RCC 7860 (cell line): Measurements from ENCODE around the gene GTF2F1.
"Not testable (repeated sequence)": the region's sequence is repeated elsewhere in the genome, so short reads cannot be mapped to it uniquely, and the experiment has no call there.

Source experiments
- DNase-seq: peaks from one replicate; pipeline ENCODE4 v3.0.0-alpha.2; 2015; ENCODE audit warnings: low spot score
- FAIRE-seq: peaks from 2 replicates; lab custom pipeline; 2012; peaks lifted over from hg19 to GRCh38; lab: Jason Lieb, UNC

GTF2F1 gene

DNA sequence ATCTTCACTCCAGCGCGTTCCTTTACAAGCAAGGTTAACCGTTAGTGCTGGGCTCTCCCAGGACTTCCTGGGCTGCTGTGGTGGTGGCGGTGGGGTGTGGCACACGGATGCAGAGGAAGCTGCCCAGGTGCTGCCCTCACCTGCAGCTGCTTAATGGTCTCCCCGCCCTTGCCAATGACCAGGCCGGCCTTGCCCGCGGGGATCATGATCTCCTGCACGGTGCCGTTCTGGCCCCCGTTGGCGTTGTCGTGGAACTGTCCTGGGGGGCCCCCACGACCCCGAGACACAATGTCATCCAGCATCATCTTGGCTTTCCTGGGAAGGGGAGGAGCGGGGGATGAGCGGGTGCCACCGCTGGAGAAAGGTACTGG is 25.6 kb upstream of the GTF2F1 start:
- FAIRE-seq (no peak), DNase-seq (no peak)

DNA sequence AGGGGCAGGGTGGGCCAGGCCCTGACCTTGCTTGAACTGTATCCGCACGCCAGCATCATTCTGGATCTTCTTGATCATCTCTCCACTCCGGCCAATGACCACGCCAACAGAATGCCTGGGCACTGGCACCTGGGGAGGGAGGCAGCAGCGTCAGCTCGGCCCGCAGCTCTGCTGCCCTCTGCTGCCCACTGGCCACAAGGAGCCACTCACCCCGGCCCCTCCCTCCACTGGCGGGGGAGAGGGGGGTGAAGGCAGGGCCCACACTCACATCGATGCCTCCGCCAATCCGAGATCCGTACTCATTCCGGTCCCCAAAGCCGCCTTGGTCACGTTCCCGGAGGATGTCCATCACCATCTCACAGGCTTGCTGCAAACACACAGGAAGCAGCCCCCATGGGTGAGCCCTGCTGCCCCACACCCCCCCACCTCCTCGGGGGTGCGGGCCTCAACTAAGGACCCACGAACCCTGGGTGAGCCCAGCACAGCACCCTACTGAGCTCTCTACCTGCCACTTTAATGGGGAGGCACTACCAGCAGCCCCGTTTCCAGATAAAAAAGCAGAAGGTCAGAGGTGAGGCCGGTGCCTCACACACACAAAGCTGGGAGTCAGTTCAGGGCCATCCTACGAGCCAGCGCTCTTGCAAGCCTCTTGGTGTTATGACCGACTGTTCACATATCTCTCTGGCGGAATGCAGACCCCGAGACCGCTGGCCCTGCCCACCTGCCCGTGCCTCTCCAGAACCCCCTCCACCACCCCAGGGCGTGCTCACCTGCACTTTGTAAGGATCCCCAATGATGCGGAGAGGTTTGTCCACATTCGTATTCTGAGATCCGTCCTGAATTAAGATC is 25.0 kb upstream of the GTF2F1 start:
- FAIRE-seq = no peak
- DNase-seq = no peak

DNA sequence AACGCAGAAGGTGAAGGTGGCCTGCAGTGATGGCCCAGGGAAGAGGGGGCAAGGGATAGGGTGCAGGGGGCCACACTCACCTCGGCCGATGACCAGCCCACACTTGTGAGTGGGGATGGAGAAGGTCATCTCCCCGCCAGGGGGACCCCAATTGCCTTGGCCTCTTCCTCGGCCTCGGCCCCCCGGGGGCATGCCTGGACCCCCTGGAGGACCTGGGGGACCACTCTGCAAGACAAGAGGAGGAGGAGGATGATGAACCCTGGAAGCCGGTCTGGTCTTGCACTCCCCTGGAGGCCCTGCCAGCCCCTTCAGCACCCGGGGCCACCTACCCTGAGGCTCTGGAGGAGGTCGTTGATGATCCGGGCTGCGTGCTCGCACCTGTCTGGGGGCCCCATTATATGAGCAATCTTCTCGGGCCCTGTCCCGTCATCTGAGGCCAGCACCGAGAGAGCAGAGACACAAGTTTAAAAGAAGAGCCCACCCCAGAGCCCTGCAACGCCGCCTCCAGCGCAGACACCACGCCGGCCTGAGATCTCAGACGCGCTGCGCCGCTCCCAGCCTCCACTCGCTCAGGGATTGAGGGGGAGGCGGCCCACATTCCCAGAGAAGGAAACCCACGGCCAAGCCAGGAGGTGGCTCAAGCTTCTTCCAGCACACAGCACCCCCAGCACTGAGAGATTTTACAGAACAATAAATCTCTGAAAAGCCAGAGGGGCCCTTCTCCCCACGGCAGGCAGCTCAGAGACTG is 23.9 kb upstream of the GTF2F1 start:
- FAIRE-seq (no peak), DNase-seq (no peak)

DNA sequence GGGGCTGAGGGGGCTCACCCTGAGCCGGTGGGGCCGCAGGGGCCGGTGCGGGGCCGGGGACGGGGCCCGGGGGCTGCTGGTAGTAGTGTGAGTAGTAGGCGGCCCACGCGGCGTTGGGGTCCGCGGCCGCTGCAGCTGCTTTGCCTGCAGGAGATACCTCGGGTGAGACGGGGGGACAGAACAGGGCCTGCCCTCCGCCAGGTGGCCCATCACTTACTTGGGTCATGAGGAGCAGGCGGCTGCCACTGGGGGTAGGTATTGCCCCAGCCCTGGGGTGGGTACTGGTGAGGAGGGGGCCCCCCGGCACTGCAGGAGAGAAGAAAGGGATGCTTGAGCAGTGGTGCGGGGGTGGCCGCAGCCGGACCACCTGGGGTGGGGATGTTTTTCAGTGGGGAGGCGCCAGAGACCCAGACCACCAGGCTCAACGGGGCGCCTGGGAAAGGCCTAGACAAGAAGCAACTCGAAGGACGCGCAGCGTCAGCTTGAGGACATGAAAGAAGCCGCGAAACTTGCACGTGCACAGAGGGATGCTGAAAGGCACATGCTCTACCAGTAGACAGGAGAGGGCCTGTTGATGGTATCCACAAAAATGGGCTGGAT is 22.7 kb upstream of the GTF2F1 start:
- no peak for DNase-seq
- FAIRE-seq = no peak

DNA sequence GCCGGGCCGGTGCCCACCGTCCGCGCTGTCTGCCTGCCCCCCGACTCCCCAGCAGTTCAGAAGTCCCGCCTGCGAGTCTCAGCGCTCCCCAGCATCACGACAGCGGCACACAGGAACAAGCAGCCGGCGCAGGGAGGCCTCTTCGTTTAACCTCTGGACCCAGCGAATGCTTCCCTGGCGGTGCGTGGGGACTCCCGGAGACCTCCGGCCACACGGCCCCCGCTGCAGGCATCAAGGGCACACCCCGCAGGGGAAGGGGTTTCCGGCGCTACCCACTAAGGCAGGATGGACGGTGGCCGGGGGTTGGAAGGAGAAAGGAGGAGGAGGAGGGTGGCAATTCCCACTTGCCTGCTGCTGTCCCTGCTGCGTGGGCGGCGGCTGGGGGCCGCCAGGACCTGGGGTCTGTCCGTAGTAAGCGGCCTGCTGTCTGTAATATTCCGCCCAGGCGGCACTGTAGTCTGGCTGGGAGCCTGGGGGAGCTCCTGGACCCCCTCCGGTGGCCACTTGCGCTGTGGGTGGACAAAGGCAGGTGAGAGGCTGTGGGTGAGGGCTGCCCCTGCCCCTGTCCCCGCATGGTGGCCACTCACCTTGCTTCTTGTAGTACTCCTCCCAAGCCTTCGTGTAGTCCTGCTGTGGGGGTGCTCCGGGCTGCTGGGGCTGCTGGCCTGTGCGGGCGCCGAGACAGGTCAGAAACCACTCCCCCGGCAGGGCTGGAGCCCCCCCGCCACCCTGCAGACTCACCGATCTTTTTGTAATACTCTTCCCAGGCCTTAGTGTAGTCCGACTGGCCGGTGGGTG is 22.0 kb upstream of the GTF2F1 start:
- no peak for FAIRE-seq
- DNase-seq = no peak

DNA sequence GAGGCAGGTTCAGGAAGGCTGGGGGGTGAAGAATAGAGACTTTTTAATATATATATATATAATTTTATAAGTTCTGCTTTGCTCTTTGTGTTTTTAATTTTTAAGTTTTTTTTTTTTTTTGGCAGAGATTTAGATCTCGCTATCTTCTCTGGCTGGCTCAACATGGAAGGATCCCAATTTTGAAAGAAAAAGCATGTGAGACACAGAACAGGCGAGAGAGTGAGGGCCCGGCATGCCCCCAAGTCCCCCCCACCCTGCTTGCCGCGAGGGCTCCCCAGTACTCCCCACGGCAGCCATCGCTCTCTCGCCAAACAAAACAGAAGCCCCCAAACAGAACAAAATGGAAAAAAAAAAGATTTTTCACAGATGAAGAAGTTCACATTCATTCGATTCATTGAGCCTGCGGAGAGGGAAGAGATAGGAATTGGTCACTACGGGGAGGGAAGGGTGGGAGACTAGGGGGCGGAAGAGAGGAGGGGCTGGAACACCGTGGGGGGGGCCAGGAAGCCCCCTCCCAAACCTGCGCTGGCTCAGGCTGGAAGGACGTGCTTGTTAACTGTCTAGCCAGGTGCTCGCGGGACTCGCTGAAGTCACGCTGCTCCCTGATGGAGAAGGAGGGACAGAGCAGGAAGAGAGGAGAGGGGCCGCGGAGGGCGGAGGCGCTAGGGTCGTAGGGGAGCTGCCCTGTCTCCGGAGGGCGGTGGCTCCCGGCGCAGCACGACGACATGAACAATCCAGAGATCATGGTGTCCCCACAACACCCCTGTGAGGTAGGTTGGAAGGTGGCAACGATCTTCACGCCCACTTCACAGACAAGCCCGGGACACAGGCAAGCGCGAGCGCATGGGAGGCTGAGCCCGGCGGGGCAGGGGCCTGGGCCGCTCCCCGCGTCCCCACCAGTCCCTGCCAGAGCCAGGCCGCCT is 21.0 kb upstream of the GTF2F1 start:
- FAIRE-seq (no peak), DNase-seq (no peak)

DNA sequence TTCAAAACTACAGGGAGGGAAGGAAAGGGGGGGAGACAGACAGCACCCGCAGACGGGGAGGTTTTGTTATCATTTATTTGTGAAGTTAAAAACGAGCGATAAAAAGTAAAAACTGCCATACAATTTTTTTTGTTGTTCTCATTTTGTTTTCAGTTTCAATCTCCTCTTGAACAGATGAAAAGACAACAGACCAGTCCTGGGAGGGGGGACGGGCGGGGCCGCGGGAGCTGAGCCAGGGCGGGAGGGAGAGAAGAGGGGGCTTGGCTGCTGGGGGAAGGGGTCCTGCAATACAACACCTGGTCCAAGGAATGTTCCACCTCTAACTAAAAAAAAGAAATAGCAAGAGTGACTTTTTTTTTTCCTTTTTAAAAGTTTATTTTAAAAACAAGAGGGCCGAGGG is 20.3 kb upstream of the GTF2F1 start:
- FAIRE-seq (no peak), DNase-seq (no peak)

DNA sequence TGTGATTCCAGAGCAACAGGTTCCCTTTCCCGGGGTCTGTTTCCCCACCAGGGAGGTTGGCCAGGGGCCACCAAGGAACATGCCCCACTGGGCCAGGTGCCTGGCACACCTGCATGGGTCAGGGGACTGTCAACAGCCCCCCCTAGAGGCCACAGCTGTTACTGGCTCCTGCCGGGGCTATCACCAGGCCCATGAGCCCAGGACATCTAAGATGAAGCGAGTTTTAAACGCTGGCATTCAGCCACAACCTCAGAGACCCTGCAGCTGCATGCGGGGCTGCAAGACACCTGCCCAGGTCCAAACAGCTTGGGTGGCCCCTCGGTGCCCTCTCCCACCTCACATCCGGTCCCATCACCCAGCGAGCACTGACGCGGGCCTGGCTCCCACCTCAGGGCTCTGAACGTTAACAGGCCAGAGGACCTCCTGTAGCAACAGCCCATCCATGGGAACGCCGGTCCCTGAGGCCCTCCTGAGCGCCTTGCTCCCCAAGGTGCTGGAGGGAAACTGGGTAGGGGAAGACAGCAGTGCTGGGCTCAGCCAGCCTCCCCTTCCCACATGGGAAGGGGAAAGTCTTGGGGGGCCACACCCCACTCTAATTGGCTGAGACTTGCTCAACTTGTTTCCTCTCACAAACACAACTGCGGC is 19.6 kb upstream of the GTF2F1 start:
- peak; percentile 4 for DNase-seq
- no peak for FAIRE-seq

DNA sequence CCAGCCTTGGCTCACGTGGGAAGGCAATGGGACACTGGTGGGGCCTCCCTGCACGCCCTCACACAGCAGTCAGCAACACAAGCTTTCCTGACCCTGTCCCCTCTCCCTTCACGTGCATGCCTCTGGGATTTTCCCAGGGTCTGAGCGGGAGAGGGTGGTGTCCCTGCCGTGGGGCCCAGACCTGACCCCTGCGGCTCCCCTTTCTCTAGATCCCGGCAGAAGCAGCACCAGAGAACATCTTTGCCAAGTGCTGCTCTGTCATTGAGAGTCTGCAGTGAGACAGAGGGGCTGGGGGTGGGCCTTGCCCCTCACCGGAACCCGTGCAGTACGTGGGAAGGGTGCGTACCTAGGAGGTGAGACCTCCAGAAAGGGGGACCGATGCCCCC is 19.1 kb upstream of the GTF2F1 start:
- FAIRE-seq (no peak), DNase-seq (no peak)

DNA sequence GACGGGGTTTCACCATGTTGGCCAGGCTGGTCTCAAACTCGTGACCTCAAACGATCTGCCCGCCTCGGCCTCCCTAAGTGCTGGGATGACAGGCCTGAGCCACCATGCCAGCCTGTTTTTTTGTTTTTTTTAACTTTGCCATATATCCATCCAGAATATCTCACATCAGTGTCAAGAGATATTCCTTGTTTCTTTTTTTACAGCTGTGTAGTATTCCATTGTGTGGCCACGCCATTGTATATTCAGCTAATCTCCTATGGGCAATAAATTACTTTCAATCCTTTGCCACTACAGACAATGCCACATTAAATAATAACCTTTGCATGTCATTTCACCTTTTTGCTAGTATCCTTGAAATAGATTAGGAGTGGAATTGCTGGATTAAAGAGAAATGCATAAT is 16.4 kb upstream of the GTF2F1 start:
- no peak for DNase-seq
- FAIRE-seq = no peak

DNA sequence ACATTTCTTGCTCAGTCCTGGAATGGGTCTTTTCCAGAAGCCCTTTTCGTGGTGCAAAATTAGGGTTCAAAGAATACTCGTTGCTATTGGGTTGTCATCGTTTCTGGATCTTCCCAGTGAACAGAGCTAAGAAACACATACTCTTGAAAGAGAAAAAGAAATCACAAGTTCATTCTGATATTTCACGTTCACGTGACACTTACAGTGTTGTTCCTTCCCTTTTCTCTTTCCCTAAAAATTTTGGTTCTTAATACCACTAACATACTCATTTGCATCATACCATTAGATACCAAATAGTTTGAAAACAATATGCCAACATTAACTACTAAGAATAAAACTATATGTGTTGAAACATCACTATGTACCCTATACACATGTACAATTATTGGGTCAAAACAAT is 13.4 kb upstream of the GTF2F1 start:
- no peak for DNase-seq
- no peak for FAIRE-seq

DNA sequence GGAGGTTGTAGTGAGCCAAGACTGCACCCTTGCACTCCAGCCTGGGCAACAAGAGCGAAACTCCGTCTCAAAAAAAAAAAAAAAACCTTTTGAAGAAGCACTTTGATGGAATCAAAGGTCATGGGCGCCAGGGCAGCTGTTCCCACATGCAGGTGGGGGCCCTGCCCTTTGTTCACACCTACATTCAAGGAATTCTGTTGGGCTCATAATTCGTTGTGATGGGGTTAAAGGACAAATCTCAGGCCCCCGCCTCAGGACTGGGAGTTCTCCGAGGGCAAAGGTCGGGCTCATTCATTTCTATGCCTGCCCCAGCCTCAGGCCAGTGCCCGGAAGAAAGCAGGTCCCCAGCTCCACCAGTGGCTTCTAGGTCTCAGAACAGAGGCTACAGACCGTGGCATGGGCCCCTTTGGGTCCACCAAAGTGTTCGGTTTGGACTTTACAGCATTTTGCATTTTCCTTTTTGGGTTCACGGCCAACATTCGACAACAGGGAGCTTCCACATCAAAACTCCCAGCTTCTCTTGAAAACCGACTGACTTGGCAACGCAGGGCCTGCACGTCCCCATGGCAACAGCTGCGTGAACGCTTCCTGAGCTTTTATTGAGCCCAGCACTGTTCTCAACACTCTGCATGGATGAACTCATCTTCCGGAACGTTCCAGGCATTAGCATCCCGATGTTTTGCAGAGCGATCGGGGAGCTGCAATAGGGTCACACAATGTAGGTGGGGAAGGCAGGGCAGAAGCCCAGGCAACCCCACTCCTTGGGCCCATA is 10.1 kb upstream of the GTF2F1 start:
- FAIRE-seq (no peak), DNase-seq (no peak)

DNA sequence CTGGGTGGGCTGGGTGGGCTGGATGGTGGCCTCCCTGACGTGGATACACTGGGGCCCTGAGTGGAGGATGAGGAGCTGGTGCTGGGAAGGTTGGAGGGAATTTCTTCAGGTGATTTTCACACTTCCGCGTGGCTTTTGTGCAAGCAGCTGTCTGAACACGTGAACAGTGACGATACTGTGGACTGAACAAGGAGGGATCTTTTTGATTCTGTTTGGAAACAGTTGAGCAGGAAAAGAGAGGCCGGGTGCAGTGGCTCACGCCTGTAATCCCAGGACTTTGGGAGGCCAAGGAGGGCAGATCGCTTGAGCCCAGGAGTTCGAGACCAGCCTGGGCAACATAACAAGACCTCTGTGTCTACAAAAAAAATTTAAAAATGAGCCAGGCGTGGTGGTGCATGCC is 9.1 kb upstream of the GTF2F1 start:
- DNase-seq (no peak), FAIRE-seq (no peak)

DNA sequence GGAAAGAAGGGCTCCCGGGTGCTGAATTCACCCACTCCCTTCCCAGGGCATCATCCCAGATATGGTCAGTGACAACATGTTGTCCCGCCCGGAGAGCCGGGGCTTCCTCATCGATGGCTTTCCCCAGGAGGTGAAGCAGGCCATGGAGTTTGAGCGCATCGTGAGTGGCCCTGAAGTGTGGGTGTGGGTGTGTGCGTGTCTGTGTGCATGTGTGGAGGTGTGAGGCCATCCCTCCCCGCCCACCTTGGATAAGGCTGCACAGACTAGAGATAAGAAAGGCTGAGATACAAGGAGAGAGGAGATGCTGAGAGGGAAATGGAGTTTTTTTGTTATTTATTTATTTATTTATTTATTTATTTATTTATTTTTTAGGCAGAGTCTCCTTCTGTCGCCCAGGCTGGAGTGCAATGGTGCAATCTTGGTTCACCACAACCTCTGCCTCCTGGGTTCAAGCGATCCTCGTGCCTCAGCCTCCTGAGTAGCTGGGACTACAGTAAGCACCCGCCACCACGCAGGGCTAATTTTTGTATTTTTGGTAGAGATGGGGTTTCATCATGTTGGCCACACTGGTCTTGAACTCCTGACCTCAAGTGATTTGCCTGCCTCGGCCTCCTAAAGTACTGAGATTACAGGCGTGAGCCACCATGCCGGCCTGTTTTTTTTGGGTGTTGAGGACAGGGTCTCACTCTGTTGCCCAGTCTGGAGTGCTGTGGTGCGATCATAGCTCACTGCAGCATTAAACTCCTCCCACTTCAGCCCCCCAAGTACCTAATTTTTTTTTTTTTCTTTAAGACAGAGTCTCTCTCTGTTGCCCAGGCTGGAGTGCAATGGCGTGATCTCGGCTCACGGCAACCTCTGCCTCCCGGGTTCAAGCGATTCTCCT is 7.3 kb upstream of the GTF2F1 start:
- FAIRE-seq, DNase-seq: not testable (repeated sequence)

DNA sequence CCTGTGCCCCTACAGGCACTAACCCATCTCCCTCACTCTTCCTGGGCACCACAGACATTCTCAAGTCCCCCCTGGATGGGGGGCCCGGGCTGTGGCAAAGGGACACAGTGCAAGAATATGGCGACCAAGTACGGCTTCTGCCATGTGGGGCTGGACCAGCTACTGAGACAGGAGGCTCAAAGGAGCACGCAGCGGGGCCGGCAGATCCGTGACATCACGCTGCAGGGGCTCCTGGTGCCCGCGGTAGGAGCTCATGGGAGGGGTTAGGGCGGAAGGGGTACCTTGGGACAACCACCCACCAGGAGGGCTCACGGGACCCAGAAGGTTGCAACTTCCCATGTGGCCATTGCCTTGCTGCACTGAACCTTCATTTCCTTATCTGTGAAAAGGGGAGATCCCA is 3.3 kb upstream of the GTF2F1 start:
- no peak for FAIRE-seq
- no peak for DNase-seq

DNA sequence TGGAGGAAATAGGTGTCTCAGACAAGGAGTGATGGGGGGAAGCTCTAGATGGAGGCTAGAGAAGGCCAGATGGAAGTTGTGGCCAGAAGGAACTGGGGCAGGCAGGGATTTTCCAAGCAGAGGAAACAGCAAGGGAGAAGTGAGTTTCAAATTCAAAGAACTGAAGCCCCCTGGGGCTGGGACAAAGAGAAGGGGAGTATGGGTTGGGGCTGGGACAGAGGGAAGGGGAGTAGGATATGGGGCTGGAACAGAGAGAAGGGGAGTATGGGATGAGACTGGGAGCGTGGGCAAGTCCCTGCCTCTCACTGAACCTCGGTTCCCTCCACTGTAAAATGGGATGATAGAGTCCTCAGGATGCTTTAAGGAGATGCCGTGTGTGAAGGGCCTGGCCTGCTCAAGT is 1.9 kb upstream of the GTF2F1 start:
- no peak for FAIRE-seq
- DNase-seq = no peak

DNA sequence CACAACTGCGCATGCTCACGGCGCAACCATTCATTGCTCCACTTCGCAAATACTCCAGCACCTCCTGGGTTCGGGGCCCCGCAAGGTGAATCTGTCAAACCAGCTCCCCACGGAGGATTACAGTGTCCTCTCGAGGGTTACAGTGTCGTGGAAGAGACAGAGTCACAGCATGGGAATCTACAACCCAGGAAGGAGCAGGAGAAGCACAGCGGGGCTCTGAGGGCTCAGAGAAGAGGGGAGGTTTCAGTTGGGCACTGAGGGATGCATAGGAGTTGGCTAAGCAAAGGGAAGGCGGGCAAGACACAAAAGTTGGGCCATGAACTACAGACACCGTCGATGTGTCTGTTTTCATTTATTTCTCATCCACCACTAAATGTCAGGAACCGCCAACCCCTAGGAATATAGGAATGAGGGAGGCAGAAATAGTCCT is 1.0 kb upstream of the GTF2F1 start:
- FAIRE-seq (no peak), DNase-seq (no peak)
